GM19438 (cell line): ENCODE results near the gene USP24.
"Not testable (repeated sequence)": the region's sequence is repeated elsewhere in the genome, so short reads cannot be mapped to it uniquely, and the experiment has no call there.

ENCODE experiments used
- ATAC-seq: cut with Tn5 transposase; IDR thresholded peaks from one replicate; pipeline ENCODE4 v1.9.1; 2021; ENCODE audit warnings: low read depth; ENCODE audit not compliant: unreplicated experiment

Gene USP24

GRCh38 chr1:55131218-55131617, 83.9 kb downstream of the USP24 start:
- ATAC-seq: no peak

GRCh38 chr1:55129194-55129728, 85.9 kb downstream of the USP24 start:
- ATAC-seq: no peak

- no peak for ATAC-seq
These were observed 86.7 kb downstream of the USP24 start for GRCh38 chr1:55128418-55128995.

- ATAC-seq: no peak
These were observed 87.3 kb downstream of the USP24 start for GRCh38 chr1:55127827-55128343.

GRCh38 chr1:55124470-55124869, 90.7 kb downstream of the USP24 start:
- no peak for ATAC-seq

- no peak for ATAC-seq
These were observed 94.6 kb downstream of the USP24 start for GRCh38 chr1:55120538-55120937.

GRCh38 chr1:55118651-55119329, 96.4 kb downstream of the USP24 start:
- no peak for ATAC-seq

- no peak for ATAC-seq
These were observed 97.2 kb downstream of the USP24 start for GRCh38 chr1:55117941-55118340.

GRCh38 chr1:55109005-55109404, 106.2 kb downstream of the USP24 start:
- ATAC-seq: not testable (repeated sequence)

- no peak for ATAC-seq
These were observed 108.1 kb downstream of the USP24 start for GRCh38 chr1:55107101-55107500.

GRCh38 chr1:55103891-55104290, 111.3 kb downstream of the USP24 start:
- no peak for ATAC-seq

- ATAC-seq: no peak
These were observed 120.1 kb downstream of the USP24 start for GRCh38 chr1:55095095-55095494.

GRCh38 chr1:55092475-55092874, 122.7 kb downstream of the USP24 start:
- no peak for ATAC-seq

GRCh38 chr1:55089683-55090082, 125.5 kb downstream of the USP24 start:
- ATAC-seq: no peak

GRCh38 chr1:55088413-55088812, 126.8 kb downstream of the USP24 start:
- ATAC-seq: no peak

GRCh38 chr1:55087439-55087838, 127.7 kb downstream of the USP24 start:
- ATAC-seq: no peak

- ATAC-seq: no peak
These were observed 130.9 kb downstream of the USP24 start for GRCh38 chr1:55084257-55084656.

GRCh38 chr1:55081905-55082296, 133.3 kb downstream of the USP24 start:
- ATAC-seq: no peak

GRCh38 chr1:55081188-55081904, 133.8 kb downstream of the USP24 start:
- ATAC-seq: no peak

- ATAC-seq: no peak
These were observed 135.5 kb downstream of the USP24 start for GRCh38 chr1:55079651-55080050.

- no peak for ATAC-seq
These were observed 136.7 kb downstream of the USP24 start for GRCh38 chr1:55078470-55078869.
